Activated CD8-positive, alpha-beta memory T cell treated with anti-CD3 and anti-CD28 coated beads, Interleukin-2, amount 50 U/mL, for 1 hour (primary cell): ENCODE results near the gene KIFC1.
A peak's percentile ranks its signal among the peaks of the same experiment; 100 is the strongest.

Source experiments
- DNase-seq: peaks from one replicate; pipeline ENCODE4 v3.0.0-alpha.2; 2020; ENCODE audit errors: extremely low read depth

Gene KIFC1

DNA sequence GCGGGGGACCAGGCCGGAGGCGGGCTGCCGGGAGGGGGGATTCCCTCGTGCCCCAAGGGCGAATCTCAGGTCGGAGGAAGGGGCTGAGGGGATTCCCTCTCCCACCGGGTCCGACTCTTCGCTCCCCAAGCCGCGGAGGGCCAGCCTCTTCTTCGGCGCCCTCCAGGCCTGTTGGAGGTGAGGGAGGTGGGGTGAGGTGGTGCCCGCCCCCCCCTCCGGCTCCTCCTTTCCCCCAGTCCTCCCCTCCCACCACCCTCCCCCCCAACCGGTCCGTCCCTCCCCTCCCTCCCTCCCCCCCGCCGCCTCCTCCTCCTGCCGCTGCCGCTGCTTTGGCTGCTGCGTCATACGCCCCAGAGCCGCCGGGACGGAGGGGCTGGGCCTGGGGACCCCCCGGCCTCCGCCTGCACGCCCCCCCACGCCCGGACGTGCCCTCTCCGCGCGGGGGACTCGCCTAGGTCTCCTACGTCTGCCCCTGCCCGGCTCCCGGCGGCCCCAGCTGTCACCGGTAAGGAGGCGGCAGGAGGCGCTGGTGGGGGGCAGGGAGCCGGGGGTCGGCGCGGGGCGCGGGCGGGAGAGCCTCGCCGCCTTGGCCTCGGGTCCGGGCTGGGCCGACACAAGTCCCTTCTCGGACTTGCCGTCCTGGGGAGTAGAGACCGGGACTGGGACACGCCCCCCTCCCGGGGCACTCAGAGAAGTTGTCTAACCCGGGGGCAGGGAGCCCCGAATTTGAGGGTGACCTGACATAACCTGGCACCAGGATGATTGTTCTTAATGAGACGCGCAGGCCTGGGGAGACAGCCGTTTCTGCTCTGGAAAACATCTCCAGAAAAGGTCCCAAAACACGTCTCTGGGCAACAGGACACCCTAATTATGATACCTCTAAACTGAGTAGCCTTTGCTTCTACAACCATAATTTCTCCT lies 19.3 kb downstream of the KIFC1 start, which contains the start of gene PHF1:
Gene PHF1 (plus strand): TSS at position 304 of the 921 bp plus-strand sequence. CDS start 1,250 bp downstream, outside the sequence.
- peak; percentile 80 for DNase-seq

DNA sequence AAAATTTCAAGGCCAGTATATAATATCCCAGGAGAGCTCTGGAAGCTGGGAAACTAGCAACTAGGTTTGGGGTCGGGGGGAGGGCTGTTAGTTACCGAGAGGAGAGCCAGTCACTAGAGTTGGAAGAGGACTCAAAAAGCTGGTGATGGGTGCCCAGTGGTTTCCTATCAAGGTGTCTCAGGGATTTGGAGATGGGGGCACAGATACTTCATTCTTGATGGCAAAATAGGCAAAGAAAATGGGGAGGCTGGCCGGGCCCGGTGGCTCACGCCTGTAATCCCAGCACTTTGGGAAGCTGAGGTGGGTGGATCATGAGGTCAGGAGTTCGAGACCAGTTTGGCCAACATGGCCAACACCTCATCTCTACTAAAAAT lies 20.0 kb downstream of the KIFC1 start:
- no peak for DNase-seq

DNA sequence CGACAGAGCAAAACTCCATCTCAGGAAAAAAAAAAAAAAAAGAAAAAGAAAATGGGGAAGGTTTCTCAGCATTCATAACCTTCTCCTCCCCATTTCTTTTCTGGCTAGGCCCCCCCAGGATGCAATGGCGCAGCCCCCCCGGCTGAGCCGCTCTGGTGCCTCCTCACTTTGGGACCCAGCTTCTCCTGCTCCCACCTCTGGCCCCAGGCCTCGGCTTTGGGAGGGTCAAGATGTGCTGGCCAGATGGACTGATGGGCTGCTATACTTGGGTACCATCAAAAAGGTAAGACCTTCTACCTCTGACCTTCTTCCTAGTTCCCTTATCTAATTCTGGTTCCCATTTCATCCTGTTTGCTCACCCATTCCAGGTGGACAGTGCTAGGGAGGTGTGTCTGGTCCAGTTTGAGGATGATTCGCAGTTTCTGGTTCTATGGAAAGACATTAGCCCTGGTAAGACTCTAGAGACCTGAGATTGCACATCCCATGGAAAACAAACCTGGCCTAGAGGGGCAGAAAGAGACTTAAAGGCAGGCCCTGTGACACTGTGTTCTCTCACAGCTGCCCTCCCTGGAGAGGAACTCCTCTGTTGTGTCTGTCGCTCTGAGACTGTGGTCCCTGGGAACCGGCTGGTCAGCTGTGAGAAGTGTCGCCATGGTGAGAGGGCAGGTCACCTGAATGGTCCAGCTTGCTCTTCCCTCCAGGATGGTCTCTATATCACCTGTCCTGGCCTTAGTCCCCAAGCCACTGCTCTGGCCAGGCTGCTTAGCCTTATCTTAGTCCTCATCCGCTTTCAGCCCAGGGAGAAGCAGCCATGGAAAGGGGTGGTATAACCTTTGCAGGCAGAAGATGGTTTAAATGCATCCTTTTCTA lies 20.8 kb downstream of the KIFC1 start:
- no peak for DNase-seq

DNA sequence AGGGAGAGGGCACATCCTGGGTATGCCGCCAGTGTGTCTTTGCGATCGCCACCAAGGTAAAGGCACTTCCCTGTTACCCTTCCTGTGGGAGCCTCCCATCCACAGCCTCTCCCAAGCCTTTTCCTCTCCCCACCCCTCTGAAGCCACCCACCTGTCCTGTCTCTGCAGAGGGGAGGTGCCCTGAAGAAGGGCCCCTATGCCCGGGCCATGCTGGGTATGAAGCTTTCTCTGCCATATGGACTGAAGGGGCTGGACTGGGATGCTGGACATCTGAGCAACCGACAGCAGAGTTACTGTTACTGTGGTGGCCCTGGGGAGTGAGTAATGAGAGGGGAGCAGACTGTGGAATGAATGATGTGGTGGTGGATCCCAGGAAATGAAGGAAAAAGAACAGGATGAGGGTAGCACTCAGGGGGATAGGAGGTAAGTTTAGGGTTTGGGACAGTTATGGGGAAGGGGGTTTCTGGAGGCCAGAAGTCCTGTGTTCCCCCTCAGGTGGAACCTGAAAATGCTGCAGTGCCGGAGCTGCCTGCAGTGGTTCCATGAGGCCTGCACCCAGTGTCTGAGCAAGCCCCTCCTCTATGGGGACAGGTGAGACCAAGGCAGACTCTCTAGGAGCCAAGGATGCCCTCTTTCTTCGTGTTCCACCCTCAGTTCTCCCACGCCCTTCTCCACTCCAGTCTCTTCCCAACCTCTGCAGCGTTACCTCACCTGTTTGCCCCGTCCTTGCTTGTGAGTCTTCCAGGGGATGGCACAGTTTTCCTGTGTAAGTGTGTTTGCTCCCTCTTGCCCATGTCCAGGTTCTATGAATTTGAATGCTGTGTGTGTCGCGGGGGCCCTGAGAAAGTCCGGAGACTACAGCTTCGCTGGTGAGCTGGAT lies 21.9 kb downstream of the KIFC1 start:
- no peak for DNase-seq

DNA sequence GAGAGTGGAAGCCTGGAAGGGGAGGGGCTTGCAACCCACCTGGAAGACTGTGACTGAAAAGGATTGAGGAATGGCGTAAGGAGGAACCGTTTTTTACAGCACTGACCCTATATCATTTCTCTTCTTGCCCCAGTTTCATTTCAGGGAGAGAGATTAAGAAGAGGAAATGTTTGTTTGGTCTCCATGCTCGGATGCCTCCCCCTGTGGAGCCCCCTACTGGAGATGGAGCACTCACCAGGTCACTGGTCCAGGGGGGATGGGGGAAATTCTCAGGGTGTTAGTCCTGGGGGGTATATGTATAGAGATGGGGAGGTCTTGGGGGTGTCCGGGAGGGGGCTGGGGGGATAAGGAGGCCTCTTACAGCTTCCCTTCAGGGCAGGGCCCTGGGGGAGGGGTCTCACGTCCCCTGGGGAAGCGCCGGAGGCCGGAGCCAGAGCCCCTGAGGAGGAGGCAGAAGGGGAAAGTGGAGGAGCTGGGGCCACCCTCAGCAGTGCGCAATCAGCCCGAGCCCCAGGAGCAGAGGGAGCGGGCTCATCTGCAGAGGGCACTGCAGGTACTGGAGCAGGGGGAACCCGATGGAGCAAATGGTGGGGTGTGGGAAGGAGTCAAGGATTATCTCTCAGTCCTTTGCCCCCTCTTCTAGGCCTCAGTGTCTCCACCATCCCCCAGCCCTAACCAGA lies 23.1 kb downstream of the KIFC1 start:
- DNase-seq: no peak

DNA sequence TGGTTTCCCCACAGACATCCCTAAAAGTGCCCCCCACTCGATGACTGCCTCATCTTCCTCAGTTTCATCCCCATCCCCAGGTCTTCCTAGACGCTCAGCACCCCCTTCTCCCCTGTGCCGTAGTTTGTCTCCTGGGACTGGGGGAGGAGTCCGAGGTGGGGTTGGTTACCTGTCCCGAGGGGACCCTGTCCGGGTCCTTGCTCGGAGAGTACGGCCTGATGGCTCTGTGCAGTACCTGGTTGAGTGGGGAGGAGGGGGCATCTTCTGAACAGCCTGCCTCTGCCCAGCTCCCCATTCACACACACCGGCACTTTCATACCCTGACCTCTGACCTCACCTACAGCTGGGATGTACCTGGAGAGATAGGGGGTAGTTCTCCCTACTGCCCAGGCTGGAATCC lies 24.2 kb downstream of the KIFC1 start:
- DNase-seq: no peak

DNA sequence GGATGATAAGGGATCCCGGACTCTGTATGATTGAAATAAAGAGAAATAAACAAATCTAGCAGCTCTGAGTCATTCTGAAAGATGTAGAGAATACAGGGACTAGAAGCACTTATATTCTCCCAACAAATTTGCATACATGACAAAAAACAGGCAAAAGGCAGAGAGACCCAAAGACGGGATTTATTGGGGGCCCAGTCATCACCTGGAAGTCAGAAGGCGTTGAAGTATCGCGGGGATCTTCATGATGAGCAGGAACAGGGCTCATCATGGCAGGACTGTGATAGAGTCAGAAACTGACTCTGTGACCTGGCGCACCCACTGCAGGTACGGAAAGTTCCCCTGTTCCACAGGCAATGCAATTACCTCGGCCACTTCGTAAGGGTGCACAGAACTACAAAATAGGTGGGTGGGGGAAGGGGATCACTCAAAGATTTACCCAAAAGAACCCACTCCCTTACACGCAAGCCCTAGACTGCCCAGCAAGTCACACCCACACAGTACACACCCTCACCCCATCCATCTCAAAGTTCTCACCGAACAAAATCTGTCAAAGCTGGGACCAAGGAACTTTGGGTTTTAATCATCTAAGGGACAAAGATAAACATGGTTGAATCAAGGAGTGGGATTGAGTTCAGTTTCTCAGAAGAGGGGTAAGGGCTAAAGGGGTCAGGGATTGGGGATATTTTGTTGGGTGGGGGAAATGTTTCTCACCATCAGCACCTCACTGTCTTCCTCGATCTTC lies 24.9 kb downstream of the KIFC1 start:
- no peak for DNase-seq

DNA sequence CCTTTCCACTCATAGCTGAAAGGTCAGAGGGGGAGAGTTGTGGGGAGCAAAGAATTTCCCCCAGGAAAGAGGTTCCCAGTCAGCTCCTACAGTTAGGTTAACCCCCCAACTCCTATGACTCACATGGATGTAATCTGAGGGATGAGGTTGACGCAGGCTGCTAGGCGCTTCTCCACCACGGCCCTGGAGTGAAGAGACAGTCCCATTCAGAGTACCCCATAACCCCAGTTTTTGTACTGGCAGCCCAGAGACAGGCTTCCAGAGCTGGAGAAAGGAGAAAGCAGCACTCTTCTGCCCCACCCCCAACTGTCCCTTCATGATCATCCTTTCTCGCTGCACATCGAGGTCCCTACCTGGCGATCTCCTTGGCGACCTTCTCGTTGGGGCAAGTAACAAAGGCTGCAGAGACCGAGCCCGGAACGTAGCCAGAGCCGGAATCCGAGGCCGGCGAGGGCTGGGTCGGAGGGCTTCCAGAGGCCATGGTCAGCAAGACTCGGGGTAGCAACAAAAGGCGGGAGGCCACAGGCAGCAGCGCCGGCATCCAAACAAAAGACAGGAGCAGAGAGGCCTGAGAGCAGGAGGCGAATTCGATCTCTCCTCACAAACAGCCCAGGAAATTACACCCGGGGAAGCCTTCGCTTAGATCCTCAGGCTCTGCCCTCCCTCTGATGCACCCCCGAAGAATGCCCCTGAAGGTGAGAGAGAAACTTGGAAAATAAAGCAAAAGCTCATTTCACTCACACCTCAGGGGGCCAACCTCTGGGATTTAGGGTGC lies 25.7 kb downstream of the KIFC1 start:
- no peak for DNase-seq

DNA sequence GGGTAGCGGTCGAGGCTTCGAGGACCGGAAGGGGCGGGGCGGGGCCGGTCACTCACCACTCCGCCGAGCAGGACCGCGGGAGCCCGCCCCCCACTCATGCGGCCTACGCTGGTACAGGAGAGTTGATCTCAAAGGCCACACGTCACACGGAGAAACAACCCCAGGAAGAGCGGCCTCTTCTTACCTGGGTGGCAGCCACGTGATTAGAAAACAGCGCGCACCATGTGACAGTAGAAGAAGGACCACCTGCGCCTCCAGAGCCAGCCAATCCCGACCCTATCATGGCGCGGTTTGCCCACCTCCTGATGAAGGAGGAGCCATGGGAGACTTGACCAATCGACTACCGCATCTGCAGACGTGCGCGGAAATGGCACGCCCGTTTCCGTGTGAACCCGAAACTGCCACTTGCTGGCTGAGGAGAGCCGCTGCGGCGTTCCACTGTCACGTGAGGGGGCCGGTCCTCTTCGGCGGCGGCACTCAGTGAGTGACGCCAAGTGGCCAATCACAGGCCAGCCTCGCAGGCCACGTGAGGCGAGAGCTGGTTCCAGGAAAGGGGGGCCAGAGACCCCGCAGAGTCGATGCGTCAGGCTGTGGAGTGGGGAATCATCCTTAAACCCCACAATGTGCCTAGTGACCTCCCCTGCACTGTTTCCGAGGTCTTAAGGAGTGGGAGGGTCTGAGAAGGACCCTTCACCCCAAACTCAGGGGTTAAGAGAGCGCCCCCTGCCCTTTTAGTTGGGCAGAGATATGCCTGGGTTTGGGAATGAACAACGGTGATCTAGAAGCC lies 26.5 kb downstream of the KIFC1 start, which contains the start of gene CUTA:
Gene CUTA (minus strand): TSS at position 205 of the 787 bp plus-strand sequence. CDS start 107 bp downstream, at position 98.
- DNase-seq: peak; percentile 99

DNA sequence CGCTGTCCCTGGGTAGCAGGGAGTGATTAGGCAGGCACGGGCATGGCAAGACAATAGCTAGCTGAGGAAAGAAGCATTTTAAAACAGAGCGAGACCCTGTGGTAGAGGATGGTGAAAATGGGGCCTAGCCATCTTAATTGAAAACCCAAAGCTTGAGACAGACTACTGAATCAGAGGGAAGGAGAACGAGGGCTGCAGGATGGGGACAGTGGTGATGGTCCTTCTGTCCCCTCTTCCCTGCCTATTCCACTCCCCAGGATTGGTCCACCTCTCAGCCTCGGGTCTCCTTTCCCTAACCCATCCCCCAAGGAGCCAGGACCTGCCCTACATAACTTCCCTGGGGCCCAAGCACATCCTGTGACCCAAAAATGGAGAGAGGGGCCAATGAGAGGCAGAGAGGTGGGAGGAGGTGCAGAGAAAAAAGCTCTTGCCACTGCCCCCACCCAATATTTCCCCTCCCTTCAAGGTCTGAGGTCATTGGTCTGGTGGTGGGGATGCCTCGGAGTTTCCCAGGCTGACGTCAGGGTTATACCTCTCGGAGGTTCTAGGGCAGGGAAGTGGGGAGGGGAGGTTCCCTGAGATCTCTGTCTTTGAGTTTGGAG lies 27.2 kb downstream of the KIFC1 start:
- DNase-seq: no peak

DNA sequence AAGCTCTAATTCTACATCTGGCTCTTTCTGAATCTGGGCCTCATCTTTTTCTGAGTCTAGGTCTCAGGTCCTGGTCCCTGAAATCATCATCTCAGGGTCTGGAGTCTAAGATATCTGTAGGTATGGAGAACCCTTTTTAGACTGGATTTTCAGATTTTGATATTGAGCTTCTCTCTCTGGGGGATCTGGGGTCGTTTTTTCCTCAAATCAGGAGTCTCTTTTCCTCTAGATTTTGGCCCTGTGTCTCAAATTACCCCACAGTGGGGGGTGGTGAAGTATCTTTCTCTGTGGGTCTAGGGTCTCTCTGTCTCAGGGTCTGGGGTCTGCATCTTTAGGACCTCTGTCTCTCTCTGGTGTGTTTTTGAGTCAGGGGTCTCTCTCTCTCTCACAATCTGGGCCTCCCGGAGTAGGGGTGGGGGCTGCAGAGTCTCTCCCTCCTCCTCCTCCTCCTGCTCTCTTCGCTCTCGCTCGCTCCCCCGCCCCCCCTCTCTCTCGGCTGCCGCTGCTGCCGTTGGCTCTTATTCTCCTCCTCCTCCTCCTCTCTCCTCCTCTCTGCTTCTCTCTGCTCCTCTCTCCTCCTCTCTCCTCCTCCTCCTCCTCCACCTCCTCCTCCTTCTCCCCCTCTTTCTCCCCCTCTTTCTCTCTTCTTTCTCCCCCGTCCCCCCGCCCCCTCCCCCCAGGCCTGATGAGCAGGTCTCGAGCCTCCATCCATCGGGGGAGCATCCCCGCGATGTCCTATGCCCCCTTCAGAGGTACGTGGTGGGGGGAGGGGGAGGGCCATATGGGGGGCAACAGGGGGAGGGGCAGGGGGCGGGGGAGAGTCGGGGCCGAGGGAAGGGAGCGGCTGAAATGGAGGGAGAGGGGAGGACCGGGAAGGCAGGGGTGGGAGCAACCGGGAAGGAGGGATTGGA lies 28.2 kb downstream of the KIFC1 start, which contains the start of gene SYNGAP1:
Gene SYNGAP1 (plus strand): TSS at position 486 of the 911 bp plus-strand sequence. CDS start 200 bp downstream, at position 686.
- DNase-seq: no peak

DNA sequence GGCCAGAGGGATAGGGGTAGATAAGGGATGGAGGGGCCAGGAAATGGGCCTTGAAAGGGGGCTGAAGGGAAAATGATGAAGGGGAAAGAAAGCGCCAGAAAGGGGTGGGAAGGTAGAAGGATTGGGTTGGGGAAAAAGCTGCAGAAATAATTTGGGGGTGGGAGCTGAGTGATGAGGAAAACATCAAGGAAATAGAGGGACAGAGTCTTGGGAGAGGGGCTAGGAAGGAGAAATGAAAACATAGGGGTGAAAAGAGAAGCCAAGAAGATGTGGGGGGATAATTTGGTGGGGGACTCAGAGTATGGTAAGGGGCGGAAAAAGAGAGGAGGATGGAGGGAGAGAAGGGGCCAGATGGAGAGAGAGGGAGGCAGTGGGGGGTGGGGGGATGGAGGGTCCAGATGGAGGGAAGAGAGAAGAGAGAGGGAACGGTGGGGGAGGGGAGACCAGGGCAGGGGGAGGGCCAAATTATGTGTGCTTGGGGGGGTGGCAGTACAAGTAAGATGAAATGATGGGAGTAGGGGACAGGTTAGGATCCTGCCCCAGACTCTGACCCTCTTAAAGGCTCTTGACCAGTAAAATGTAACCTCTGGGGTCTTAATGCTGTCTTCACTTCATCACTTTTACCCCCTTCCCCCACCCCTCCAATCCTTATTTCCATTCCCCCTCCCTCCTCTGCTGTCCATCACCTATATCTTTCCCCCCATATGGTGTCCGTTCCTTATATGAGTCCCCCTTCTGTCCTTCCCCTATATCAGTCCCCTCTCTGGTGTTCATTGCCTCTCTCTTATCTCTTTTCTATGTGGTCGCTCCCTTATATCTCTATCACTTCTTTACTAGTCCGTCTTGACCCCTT lies 29.1 kb downstream of the KIFC1 start:
- no peak for DNase-seq

DNA sequence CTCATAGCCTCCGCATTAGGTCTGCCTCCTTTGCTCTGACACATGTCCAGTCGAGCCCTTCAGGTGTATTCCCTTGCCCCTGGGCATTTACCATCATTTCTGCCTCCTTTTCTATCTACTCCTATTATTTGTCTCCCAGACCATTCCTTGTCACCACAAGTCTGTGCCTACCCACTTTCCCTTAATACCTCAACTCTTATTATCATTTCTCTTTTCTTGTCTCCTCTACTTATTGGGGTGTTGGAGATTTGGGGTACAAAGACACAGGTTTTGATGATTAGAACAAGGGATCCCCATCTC lies 29.7 kb downstream of the KIFC1 start:
- DNase-seq: no peak

DNA sequence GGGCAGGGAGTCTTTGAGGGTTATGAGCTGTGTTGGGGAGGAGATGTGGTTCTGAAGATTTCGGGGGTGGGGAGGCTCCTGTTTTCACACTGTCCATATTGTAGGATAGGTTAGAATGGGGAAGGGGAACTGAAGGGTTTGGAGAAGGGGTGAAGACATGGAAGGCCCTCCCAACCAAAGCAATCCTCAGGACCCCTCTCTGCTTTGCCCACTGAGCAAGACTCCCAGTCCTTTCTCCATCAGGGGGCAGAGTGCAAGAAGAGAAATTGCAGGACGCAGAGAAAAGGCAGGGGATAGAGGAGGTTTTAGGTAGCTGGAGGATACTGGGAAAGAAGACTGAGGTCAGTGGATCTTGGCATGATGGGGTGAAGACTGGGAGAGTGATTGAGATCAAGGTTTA lies 32.2 kb downstream of the KIFC1 start:
- DNase-seq: no peak

DNA sequence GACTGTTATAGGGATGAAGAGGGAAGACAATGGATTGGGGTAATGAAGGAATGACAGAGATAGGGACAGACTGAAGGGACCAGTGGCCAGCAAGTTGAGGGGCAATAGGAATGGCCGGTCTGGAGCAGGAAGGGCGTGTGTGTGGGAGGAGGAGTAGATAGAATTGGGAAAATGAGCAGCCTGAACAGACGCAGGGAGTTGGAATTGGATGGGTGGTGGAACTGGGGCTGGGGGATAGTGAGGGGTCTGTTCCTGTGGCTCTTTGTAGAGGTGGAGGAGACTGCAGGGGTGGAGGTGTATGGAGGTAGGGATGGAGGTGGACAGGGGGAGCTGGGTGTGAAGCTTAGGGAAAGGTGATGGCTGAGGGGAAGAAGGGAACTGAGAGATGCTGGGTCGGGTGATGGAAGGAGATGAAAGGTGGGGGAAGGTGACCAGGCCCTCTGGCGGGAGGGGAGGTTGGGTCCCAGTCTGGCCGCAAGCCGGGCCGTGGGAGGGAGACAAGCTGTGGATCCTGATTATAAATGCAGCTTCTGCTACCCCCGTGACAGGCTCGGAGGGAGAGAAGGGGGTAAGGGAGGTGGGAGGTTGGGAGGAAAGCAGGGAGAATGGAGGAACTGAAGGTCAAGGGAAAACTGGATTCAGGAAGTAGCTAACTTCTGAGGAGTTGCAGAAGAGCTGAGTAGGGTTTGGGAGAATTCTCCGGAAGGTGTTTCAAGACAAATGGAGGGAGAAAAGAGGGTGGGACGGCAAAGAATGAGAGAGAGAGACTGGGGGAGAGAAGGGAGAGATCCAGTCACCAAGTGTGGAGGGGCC lies 33.4 kb downstream of the KIFC1 start:
- no peak for DNase-seq
